Measurements from ENCODE around the gene OR10H5. TPM values are rescaled to one million over a fixed set of nuclear protein-coding genes. Genes with fewer than 3 reads are reported as not detected.
A peak's percentile ranks its signal among the peaks of the same experiment; 100 is the strongest.
"Not testable (repeated sequence)": the region's sequence is repeated elsewhere in the genome, so short reads cannot be mapped to it uniquely, and the experiment has no call there.

The OR10H5 gene
- total and polyA plus RNA-seq, 3 donors from 2014 or later: 0.06 to 0.16 (median 0.11) TPM

DNA sequence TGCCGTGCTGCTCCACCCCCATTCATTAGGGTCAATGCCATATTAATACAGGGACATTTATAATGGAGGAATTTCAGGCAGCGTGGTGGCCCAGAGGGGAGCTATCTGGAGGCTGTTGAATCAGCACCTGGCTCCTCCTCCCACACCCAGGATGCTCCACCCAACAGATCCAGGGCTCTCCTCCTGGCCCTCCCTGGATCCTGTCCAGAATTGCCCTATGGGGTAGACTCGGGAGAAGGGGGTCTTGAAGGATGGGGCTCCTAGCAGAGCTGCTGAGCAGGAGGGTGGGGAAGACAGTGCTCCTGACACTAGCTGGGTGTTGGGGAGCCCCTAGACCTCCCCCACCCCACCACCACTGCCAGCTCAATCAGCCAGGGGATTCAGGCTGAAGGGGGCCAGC lies 5.2 kb upstream of the OR10H5 start:
- peaks cover 21% of the 10 kb centered on the region for H3K4me1 ChIP-seq
- H3K27ac ChIP-seq: peak overlapping the region in 1 of 2 donors; percentile 3
- no peaks in the 10 kb centered on the region for H3K9me3 ChIP-seq
- intact Hi-C loops (cut with DNase I; ENCODE audit: low total_unique reads): no loop called here
- no peak overlapping the region for H3K4me3 ChIP-seq
- no peak for DNase-seq
- WGBS, 2 donors: 38 to 64% methylated on average over 3 of the region's 3 CpGs
- no peaks in the 10 kb centered on the region for H3K36me3 ChIP-seq (ENCODE audit: low read depth, missing control alignments)
- H3K27me3 ChIP-seq: no peaks in the 10 kb centered on the region
- no peak for TF ChIP-seq POLR2A (IDR thresholded peaks at IDR 0.05)
- TF ChIP-seq CTCF (IDR thresholded peaks at IDR 0.05): no peak

GRCh38 chr19:15782896-15783295 lies 4.6 kb upstream of the OR10H5 start:
- intact Hi-C loops (cut with DNase I; ENCODE audit: low total_unique reads); H3K36me3 ChIP-seq (ENCODE audit: low read depth, missing control alignments); H3K27me3 ChIP-seq; H3K4me3 ChIP-seq; H3K9me3 ChIP-seq: not testable (repeated sequence)
- peaks cover 21% of the 10 kb centered on the region for H3K4me1 ChIP-seq
- 24 to 33% methylated on average over 7 of the region's 7 CpGs for WGBS, 2 donors
- H3K27ac ChIP-seq: peak overlapping the region in 1 of 2 donors; percentile 50
- peak; percentile 43 for DNase-seq

DNA sequence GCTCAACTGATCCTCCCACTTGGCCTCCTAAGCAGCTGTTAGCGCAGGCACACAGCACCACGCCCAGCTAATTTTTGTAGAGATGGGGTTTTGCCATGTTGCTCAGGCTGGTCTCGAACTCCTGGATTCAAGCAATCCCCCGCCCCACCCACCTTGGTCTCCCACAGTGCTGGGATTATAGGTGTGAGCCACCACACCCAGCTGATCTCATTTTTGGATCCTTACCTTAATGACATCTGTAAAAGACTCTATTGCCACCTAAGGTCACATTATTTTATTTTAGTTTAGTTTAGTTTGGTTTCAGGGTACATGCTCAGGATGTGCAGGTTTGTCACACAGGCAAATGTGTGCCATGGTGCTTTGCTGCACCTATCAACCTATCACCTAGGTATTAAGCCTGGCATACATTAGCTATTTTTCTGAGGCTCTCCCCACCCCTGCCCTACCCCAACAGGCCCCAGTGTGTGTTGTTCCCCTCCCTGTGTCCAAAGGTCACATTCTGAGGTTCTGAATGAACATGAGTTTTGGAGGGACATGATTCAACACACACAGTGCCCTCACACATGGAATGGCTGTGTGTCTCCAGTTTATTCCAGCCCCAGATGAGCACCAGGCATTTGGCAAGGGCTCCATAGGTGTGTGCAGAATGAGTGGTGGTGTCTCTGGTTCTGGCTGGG lies 1.3 kb downstream of the OR10H5 start:
- WGBS, 2 donors: 74 to 83% methylated on average over 4 of the region's 4 CpGs
- intact Hi-C loops (cut with DNase I; ENCODE audit: low total_unique reads): no loop called here
- no peak for DNase-seq

GRCh38 chr19:15790096-15790495 lies 2.6 kb downstream of the OR10H5 start:
- intact Hi-C loops (cut with DNase I; ENCODE audit: low total_unique reads): no loop called here
- 66% methylated on average over 6 of the region's 6 CpGs for WGBS, 2 donors
- H3K27ac ChIP-seq: no peak overlapping the region
- no peak for DNase-seq
- H3K27me3 ChIP-seq: no peaks in the 10 kb centered on the region
- H3K4me1 ChIP-seq: no peaks in the 10 kb centered on the region
- no peaks in the 10 kb centered on the region for H3K9me3 ChIP-seq
- H3K4me3 ChIP-seq: no peak overlapping the region
- no peak for TF ChIP-seq CTCF (IDR thresholded peaks at IDR 0.05)
- no peak for TF ChIP-seq POLR2A (IDR thresholded peaks at IDR 0.05)
- H3K36me3 ChIP-seq (ENCODE audit: low read depth, missing control alignments): no peaks in the 10 kb centered on the region

More for the DNA sequence above, 1.3 kb downstream of the OR10H5 start:
- H3K9me3 ChIP-seq: no peaks in the 10 kb centered on the region
- H3K27me3 ChIP-seq: no peaks in the 10 kb centered on the region
- no peak for TF ChIP-seq CTCF (IDR thresholded peaks at IDR 0.05)
- no peaks in the 10 kb centered on the region for H3K36me3 ChIP-seq (ENCODE audit: low read depth, missing control alignments)
- H3K4me1 ChIP-seq: no peaks in the 10 kb centered on the region
- H3K4me3 ChIP-seq: no peak overlapping the region
- H3K27ac ChIP-seq: no peak overlapping the region

- H3K4me1 ChIP-seq; H3K27ac ChIP-seq; DNase-seq; H3K36me3 ChIP-seq (ENCODE audit: low read depth, missing control alignments); H3K4me3 ChIP-seq; H3K27me3 ChIP-seq; H3K9me3 ChIP-seq; intact Hi-C loops (cut with DNase I; ENCODE audit: low total_unique reads): not testable (repeated sequence)
- 89 to 94% methylated on average over 16 to 17 of the region's 18 CpGs for WGBS, 2 donors
Observed at GRCh38 chr19:15794279-15794678, 6.8 kb downstream of the OR10H5 start.

DNA sequence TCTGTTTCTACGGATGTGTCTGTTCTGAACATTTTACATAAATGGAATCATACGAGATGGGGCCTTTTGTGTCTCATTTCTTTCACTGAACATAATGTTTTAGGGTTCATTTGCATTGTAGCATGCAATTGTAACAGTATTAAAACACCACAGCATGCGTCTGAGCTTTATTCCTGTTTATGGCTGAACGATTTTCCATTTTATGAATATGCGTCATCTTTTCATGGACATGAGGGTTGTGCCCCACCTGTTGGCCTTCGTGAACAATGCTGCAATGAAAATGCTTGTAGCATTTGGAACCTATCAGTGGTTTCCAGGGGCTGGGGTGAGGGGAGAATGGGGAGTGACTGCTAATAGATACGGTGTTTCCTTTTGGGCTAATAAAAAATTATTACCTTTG lies 22.9 kb downstream of the OR10H5 start:
- peak; percentile 36 for DNase-seq
- H3K36me3 ChIP-seq (ENCODE audit: low read depth, missing control alignments): no peaks in the 10 kb centered on the region
- no peak overlapping the region for H3K4me3 ChIP-seq
- TF ChIP-seq POLR2A (IDR thresholded peaks at IDR 0.05): no peak
- TF ChIP-seq CTCF (IDR thresholded peaks at IDR 0.05): peak in 2 of 3 experiments; percentile 19 to 48
- no peaks in the 10 kb centered on the region for H3K27me3 ChIP-seq
- H3K4me1 ChIP-seq: no peaks in the 10 kb centered on the region
- 39 to 41% methylated on average over 7 of the region's 7 CpGs for WGBS, 2 donors
- intact Hi-C loops (cut with DNase I; ENCODE audit: low total_unique reads): no loop called here
- no peak overlapping the region for H3K27ac ChIP-seq
- H3K9me3 ChIP-seq: no peaks in the 10 kb centered on the region
